ENCODE data around the gene THBS3. TPM values are rescaled to one million over a fixed set of nuclear protein-coding genes. Genes with fewer than 3 reads are reported as not detected.

THBS3 gene
- total and polyA plus RNA-seq, 9 of the 15 experiments (the other 6 are each of a cell fraction or from before 2014, with no cell fraction given), result 0.59 to 8.3 (median 3.2) TPM

GRCh38 chr1:155174324-155175280 lies 33.1 kb downstream of the THBS3 start:
- in situ Hi-C loops (cut with MboI) (no loop called here), intact Hi-C loops (cut with micrococcal nuclease) (no loop called here)
- Histone ChIP-seq H4K20me1 (replicated peaks; ENCODE audit: control insufficient read depth, insufficient read depth, low read length) (no peaks in the 10 kb centered on the region), H2AFZ (ENCODE audit: low read depth, low read length) (peak overlapping the region; percentile 94; the same call in 1 of the 2 replicates), H3K9ac (ENCODE audit: insufficient read depth in 1 of 2, low read depth in 2 of 2, low read length in 2 of 2) (peak overlapping the region in 1 of 2 experiments; percentile 47; a peak in 2 of 4 replicates), H3K27ac (ENCODE audit: extremely low read depth, low read depth, low read length) (no peak overlapping the region), H3K36me3 (ENCODE audit: control insufficient read depth, insufficient read depth, low read length) (peaks cover 26% of the 10 kb centered on the region), H3K4me3 (no peak overlapping the region), H3K9me3 (replicated peaks; ENCODE audit: control insufficient read depth, insufficient read depth, low read depth, low read length) (no peaks in the 10 kb centered on the region), H3K79me2 (ENCODE audit: control insufficient read depth, insufficient read depth, low read length) (peaks cover 15% of the 10 kb centered on the region), H3K27me3 (ENCODE audit: control insufficient read depth in 2 of 2, insufficient read depth in 2 of 2, low read length in 2 of 2) (no peaks in the 10 kb centered on the region), H3K4me2 (ENCODE audit: insufficient read depth, low read length) (no peak overlapping the region), H3K9me1 (ENCODE audit: control insufficient read depth, insufficient read depth, low read length) (no peaks in the 10 kb centered on the region), H3K4me1 (replicated peaks in 1 of 2; ENCODE audit: control insufficient read depth in 2 of 2, insufficient read depth in 2 of 2, low read length in 2 of 2) (peaks cover 21 to 60% of the 10 kb centered on the region in 2 experiments; a peak in 4 of 5 replicates)
- ATAC-seq, result no peak
- ChIA-PET POLR2A (interaction anchor here (0.6 to 1.2 kb wide), 4 partner anchors 9 to 86 kb away, joined by 3 to 4 read pairs (median 4); no protein-coding TSS in a partner anchor), CTCF (ENCODE audit: low intra/inter-chr PET ratio) (interaction anchor here (0.6 kb wide), 1 partner anchor 134 kb away, joined by 4 read pairs; the partner anchor contains the start of gene FDPS)
- 67% methylated on average over 18 of the region's 35 CpGs for WGBS (ENCODE audit: insufficient coverage, low coverage, missing lambda C conversion rate)
- 0 out of 4 replicates have a peak, but pooled peaks of 1 of the 2 experiments have one; percentile 8 for TF ChIP-seq KDM1A (IDR thresholded peaks at IDR 0.05)
- TF ChIP-seq VEZF1 (CRISPR knock-in tag; IDR thresholded peaks at IDR 0.05), result peak; percentile 46; the same call in 1 of the 2 replicates
- 0 out of 2 replicates have a peak, but pooled peaks have one; percentile 13 for TF ChIP-seq SPI1 (IDR thresholded peaks at IDR 0.05; ENCODE audit: borderline replicate concordance, low read depth, low read length)
- 0 out of 2 replicates have a peak, but pooled peaks have one; percentile 49 for TF ChIP-seq NFIC (IDR thresholded peaks at IDR 0.05)
- peak; percentile 37; the same call in 1 of the 2 replicates for TF ChIP-seq ZBTB7A (IDR thresholded peaks at IDR 0.05; ENCODE audit: borderline replicate concordance, control insufficient read depth, low read depth, low read length)
- no peak for TF ChIP-seq MCM3 (IDR thresholded peaks at IDR 0.05)
- peak; percentile 88 for TF ChIP-seq RFX1 (IDR thresholded peaks at IDR 0.05)
- TF ChIP-seq ZNF740 (CRISPR knock-in tag; IDR thresholded peaks at IDR 0.05), result peak; percentile 64; the same call in 1 of the 2 replicates
- no peak for TF ChIP-seq ZNF740 (tag; IDR thresholded peaks at IDR 0.05)
- no peak for TF ChIP-seq ZNF354B (CRISPR knock-in tag; IDR thresholded peaks at IDR 0.05)
- no peak for FAIRE-seq
- no TSS peak for BruUV-seq (replicated peaks)
- peak in 2 of 4 experiments; percentile 54 to 61 for DNase-seq (ENCODE audit: extremely low read depth in 1 of 4, low spot score in 3 of 4)
